ENCODE measurements around the gene HOXA5.
A peak's percentile ranks its signal among the peaks of the same experiment; 100 is the strongest.

The HOXA5 gene

DNA sequence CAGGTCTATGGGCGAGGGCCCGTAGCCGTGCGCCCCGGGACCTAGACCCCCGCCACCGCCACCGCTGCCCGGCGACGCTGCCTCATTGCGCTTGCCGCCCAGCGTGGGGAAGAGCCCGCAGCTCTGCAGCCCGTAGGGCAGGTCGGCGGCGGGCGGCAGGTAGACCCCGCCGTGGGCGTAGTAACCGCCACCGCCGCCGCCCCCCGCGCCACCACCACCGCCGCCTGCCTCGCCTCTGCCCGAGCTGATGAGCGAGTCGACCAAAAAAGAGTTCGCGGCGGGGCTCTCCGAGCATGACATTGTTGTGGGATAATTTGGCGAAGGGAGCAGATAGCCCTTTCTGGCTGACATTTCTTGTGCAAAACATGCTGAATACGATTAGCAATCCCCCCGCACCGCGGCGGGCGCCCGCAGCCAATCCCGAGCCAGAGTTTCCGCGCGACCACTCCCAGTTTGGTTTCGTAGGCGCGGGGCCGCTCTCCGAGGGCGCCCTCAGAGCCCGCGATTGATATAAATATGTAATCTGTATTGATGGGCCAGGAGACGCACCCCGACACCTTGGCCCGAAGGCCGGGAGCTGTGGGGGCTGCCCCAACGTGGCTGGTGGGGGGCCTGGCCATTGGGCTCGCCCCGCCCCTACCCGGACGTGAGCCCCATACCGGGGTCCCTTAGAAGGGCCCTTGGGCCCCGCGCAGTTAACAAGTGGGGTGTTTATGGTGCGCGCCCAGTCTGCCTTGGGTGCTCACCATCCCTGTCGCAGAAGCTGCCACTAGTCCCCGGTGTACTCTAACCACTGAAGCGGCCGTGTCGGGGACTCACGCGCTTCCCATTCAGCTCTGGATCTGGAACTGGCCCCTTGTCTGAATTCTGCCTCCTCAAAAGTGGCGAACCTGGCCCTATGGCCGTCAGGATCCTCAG is 30.7 kb upstream of the HOXA5 start, which contains the start of gene HOXA10:
HOXA10 (minus strand) TSS at position 365 of the 918 bp plus-strand sequence; CDS start at position 351, 14 bp downstream.
- peak within 1 kb of the TSS; percentile 95 for H3K27ac ChIP-seq
- ChIA-PET CTCF (interaction anchor here (0.7 to 2.1 kb wide), 5 partner anchors 10 to 320 kb away, joined by 3 to 7 read pairs (median 6); no protein-coding TSS in a partner anchor), POLR2A (ENCODE audit: low non-redundant PET) (no interaction called here)
- no peak for DNase-seq (ENCODE audit: low spot score)
- TF ChIP-seq, protein P1, sequence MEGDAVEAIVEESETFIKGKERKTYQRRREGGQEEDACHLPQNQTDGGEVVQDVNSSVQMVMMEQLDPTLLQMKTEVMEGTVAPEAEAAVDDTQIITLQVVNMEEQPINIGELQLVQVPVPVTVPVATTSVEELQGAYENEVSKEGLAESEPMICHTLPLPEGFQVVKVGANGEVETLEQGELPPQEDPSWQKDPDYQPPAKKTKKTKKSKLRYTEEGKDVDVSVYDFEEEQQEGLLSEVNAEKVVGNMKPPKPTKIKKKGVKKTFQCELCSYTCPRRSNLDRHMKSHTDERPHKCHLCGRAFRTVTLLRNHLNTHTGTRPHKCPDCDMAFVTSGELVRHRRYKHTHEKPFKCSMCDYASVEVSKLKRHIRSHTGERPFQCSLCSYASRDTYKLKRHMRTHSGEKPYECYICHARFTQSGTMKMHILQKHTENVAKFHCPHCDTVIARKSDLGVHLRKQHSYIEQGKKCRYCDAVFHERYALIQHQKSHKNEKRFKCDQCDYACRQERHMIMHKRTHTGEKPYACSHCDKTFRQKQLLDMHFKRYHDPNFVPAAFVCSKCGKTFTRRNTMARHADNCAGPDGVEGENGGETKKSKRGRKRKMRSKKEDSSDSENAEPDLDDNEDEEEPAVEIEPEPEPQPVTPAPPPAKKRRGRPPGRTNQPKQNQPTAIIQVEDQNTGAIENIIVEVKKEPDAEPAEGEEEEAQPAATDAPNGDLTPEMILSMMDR (conservative IDR thresholded peaks at IDR 0.05; ENCODE audit: low read depth) = no peak

GRCh38 chr7:27173511-27173955 is 30.1 kb upstream of the HOXA5 start:
- peak overlapping the region; percentile 95 for H3K27ac ChIP-seq
- TF ChIP-seq, protein P1 (conservative IDR thresholded peaks at IDR 0.05; ENCODE audit: low read depth) = no peak
- DNase-seq (ENCODE audit: low spot score) = no peak
- ChIA-PET CTCF (interaction anchor here (0.8 to 1.9 kb wide), 3 partner anchors 9 to 22 kb away, joined by 4 to 7 read pairs (median 6); no protein-coding TSS in a partner anchor), POLR2A (ENCODE audit: low non-redundant PET) (no interaction called here)

- CTCF ChIA-PET = interaction anchor here (0.9 to 1.9 kb wide), 4 partner anchors 9 to 12 kb away, joined by 3 to 7 read pairs (median 6); no protein-coding TSS in a partner anchor
- DNase-seq (ENCODE audit: low spot score) = no peak
- POLR2A ChIA-PET (ENCODE audit: low non-redundant PET) = interaction anchor here (0.8 kb wide), 1 partner anchor 12 kb away, joined by 4 read pairs; the partner anchor contains the start of gene HOXA11
- TF ChIP-seq, protein P1 (conservative IDR thresholded peaks at IDR 0.05; ENCODE audit: low read depth) = no peak
- H3K27ac ChIP-seq = peak overlapping the region; percentile 95
Measured at GRCh38 chr7:27172823-27173510, 29.5 kb upstream of the HOXA5 start.

DNA sequence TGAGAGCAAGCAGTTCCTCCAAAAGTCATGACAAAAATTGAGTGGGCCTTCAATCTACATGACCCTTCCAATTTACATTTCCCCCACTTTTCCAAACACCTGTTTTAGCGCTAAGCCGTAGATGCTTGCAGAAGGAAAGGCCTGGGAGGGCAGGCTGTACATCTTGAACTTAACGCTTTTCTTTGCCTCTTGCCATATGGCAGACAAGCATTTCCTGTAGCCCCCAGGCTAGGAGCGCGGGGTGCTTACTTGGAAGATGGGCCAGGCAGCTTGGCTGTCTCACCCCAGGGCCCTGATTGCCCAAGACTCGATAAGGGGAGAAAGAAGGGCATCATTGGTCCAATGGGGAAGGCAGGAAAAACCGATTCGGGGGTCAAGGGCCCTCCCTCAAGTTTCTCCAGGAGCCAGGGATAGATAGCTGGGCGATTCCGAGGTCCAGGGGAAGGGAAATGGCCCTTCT is 28.9 kb upstream of the HOXA5 start:
- no peak for DNase-seq (ENCODE audit: low spot score)
- TF ChIP-seq, protein P1 (conservative IDR thresholded peaks at IDR 0.05; ENCODE audit: low read depth) = no peak
- ChIA-PET CTCF (interaction anchor here (0.9 to 1.2 kb wide), 5 partner anchors 9 to 30 kb away, joined by 3 to 6 read pairs (median 4); no protein-coding TSS in a partner anchor), POLR2A (ENCODE audit: low non-redundant PET) (interaction anchor here (0.8 kb wide), 1 partner anchor 12 kb away, joined by 4 read pairs; the partner anchor contains the start of gene HOXA11)
- H3K27ac ChIP-seq = peak overlapping the region; percentile 95

DNA sequence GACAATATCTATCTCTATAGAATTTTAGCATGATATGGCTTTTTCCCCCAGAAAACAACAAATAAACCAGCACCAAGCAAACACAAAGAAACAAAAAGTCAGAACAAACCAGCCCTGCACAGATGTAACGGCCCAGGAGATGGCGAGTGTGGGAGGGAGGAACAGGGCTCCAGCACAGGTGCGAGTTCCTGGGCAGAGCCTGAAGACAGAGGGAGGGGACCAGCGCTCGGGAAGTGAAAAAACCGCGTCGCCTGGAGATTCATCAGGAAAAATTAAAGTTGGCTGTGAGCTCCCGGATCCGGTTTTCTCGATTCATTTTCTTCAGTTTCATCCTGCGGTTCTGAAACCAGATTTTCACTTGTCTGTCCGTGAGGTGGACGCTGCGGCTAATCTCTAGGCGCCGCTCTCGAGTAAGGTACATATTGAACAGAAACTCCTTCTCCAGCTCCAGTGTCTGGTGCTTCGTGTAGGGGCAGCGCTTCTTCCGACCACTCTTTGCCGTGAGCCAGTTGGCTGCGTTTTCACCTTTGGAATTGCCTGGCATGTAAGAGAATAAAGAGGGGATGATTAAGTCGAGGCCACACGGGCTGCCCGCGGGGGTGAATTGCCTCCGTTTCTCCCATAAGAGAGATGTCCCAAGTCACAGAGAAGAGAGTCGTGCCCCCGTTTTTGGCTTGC is 28.3 kb upstream of the HOXA5 start:
- ChIA-PET CTCF (interaction anchor here (0.6 to 4.1 kb wide), 7 partner anchors 8 to 873 kb away, joined by 3 to 30 read pairs (median 4); no protein-coding TSS in a partner anchor), POLR2A (ENCODE audit: low non-redundant PET) (no interaction called here)
- no peak for DNase-seq (ENCODE audit: low spot score)
- H3K27ac ChIP-seq = peak overlapping the region; percentile 95
- TF ChIP-seq, protein P1 (conservative IDR thresholded peaks at IDR 0.05; ENCODE audit: low read depth) = peak; percentile 45

Data from RWPE1 (cell line).